HG03175 (cell line): ENCODE results near the gene POU2F3.

Source experiments
- ATAC-seq: cut with Tn5 transposase; IDR thresholded peaks from one replicate; pipeline ENCODE4 v1.9.1; 2021; ENCODE audit warnings: mild to moderate bottlenecking, moderate library complexity; ENCODE audit not compliant: unreplicated experiment

Gene POU2F3

GRCh38 chr11:120239713-120240640 is at the start of gene POU2F3:
Gene POU2F3, plus strand, starts transcription at chr11:120240140. Its CDS starts 204 bp downstream, at chr11:120240344.
- ATAC-seq: no peak

DNA sequence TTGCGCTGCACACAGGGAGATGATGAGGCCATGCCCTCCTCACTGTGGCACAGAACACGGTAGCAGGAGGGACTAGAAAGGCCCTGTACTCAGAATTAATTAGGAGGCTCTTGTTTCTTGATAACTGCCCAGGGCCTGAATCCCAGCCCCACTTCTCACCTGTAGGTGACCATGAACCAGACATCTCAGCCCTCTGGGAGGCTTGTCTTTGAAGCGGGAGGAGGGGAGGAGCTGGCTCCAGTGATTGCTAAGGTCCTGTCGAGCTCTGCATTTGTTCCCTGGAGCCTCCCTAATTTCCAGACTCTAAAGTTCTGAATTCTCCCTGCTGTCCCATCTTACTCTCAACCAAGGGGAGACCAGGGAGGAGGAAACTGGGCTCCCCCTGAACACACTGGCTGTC is 48.9 kb upstream of the POU2F3 start:
- no peak for ATAC-seq

GRCh38 chr11:120192831-120193625 is 46.9 kb upstream of the POU2F3 start:
- no peak for ATAC-seq

- ATAC-seq: no peak
These were observed 45.8 kb upstream of the POU2F3 start for GRCh38 chr11:120194166-120194565.

DNA sequence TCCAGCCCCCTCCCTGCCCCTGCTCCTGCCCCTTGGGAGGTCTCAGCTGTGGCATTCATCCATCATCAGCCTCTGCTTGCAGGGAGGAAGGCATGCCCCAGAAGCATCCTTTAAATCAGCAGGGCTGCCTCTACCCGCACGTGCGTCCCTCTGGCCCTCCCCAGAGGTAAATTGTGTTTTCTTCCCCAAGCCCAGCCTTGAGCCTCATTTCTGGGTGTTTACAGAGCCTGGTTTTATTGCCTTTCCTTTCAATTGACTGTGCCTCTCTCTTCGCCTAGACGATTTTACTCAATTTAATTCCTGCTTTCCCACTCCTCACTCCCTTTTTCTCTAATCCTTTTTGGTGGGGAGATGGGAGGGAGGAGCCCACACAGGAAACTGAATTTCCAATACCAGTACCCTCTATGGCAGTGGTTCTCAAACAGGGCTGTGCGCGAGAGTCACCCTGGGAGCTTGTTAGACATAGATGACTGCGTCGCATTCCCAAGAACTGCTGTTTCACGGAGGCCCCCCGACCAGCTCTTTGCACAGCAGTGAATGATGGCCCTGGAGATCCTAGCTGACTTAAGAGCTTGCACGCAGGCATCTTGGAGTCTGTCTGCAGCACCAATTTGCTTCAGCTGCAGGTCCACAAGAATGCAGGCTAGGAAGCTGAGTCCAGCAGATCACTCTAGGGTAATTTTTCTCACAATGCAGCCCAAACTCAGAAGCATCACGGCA is 44.2 kb upstream of the POU2F3 start:
- ATAC-seq: no peak

GRCh38 chr11:120196826-120197225 is 43.1 kb upstream of the POU2F3 start:
- ATAC-seq: no peak

GRCh38 chr11:120197251-120197891 is 42.6 kb upstream of the POU2F3 start:
- no peak for ATAC-seq

- ATAC-seq: no peak
These were observed 42.0 kb upstream of the POU2F3 start for GRCh38 chr11:120197977-120198376.

GRCh38 chr11:120198403-120198786 is 41.5 kb upstream of the POU2F3 start:
- ATAC-seq: no peak

DNA sequence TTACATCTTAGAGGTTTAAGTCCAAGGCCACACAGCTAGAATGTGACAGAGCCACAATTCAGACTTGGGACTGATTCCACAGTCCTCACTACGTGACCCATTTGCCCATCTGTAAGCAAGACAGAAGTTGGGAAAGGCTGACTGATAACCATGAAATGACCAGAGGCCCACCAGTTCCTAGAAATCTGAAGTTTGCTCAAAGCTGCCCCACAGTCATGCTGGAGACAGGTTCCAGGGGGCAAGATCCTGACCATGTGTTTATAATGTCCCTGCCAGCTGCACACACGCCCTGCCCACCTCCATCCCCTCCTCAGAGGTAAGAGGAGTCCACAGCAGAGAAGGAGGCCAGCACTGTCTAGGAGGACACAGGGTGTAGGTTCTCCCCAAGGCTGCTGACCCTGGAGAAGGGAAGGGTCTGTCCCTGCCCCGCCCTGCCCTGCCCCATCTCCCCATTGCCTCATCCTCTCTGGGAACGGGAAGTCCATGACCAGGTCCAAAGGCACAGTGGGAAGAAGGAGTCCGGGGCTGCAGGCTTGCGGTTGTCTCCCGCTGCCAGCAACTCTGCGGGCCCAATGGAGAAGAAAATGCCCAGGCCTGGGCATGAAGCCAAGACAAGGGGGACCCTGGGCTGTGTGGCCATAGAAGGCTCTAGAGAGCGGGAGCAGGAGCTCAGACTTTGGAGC is 41.0 kb upstream of the POU2F3 start:
- ATAC-seq: no peak

DNA sequence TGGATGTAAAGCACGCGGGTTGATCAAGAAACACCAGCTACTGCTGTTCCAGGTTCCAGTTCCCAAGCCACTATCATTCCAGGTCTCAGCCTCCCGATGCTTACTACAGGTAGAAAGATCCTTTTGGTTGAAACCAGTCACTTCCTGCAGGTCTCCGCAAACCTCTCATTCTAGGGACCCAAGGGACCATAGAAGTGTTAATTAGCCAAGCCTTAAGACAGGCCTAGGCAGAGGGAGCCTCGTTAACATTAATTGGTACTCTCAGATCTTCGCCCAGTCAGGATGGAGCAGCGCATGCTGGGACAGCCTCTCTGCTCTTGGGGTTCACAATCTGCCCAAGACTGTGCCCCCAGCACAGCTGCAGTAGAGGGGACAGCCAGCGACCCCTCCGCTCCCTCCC is 40.3 kb upstream of the POU2F3 start:
- no peak for ATAC-seq

- ATAC-seq: no peak
These were observed 39.3 kb upstream of the POU2F3 start for GRCh38 chr11:120200677-120201076.

DNA sequence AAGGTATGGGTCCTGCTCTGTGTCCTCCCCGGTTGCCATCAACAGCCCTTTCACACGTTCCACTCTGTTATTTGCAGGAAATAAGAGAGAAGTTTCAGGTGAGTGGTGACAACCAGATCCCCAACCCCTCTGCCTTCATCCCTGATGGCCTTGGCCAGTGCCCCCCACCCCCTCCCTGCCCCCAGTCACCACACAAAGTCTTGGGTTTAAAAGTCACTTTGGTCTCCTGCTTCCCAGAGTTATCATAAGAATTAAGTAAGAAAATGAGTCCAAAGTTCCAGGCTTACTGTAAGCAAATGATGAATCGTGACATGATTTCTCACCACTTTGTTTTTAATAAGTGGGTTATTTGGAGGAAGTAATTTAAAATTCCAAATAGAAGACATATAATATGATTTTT is 38.3 kb upstream of the POU2F3 start:
- no peak for ATAC-seq

- no peak for ATAC-seq
These were observed 36.3 kb upstream of the POU2F3 start for GRCh38 chr11:120203626-120204025.

- no peak for ATAC-seq
These were observed 34.3 kb upstream of the POU2F3 start for GRCh38 chr11:120205596-120206161.

DNA sequence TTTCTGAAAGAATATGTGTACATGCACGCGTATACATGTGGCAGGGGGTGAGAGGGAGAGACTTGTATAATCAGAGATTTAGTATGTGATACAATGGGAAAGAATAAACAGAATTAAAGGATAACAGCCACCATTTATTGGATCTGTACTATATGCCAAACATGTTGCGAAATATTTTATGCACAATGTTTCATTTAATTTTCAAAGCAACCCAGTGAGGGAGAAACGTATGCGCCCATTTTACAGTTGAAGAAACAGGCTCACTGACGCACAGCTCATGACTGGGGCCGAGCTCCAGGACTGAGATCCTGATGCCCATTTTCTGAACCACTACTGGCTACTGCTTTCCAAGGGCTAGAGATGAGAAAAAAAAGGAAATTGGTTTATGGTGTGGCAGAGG is 32.4 kb upstream of the POU2F3 start:
- ATAC-seq: no peak

- ATAC-seq: no peak
These were observed 31.9 kb upstream of the POU2F3 start for GRCh38 chr11:120208001-120208441.

DNA sequence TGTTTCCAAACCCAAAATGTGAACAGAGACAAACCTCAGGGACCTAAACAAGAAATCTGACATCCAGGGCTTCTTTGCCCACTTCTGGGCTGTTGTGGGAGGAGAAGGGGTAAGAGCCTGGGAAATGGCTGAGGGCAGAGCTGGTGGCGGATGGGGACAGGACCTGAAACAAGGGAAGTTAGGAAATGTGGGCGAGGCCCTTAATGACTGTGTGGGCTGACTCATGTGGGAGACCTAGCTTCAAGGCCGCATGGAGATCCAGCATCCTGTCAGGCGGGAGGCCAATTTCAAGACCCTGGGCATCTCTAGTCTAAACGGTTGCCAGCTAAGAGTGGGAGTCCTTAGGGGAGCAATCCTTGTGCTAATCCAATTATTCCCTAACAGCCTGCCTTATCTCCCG is 31.2 kb upstream of the POU2F3 start:
- ATAC-seq: no peak

- ATAC-seq: no peak
These were observed 30.0 kb upstream of the POU2F3 start for GRCh38 chr11:120209746-120210625.
